ENCODE results near the gene TJP1.

TJP1 gene

DNA sequence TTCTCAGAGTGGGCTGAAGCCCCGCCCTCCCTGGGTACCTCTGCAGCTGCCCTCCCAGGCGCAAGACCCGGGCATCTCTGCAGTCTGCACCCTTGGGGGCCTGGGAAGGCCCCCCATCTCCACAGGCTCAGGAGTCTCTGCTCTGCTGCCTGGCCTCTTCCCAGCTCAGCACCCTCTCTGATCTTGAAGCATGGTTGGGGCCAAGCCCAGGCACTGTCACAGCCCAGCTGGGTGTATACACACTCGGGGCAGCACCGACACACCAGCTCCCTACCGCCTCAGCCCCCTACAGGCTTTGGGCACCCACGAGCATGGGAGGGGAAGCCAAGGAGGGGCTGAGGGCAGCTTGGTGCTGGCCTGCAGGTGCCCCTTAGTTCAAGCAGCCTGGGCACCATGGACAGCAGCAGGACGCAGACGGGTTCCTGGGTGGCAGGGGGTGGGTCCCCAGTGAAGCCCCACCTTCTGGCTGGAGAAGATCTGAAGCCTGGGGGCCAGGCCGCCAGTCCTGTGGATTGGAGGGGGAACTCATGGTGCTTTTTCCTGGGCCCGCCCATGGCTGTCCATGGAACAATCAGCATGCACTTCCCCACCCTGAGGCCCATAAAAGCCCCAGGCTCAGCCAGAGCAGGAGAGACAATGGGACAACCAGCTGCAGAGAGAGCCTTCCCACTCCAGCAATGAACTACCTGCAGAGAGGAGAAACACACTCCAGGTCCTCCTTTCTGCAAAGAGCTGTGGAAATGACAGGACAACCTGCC is 170.6 kb downstream of the TJP1 start:
- DNase-seq = no peak

Data from NCI-H526 treated with DMSO at 0.1 percent for 48 hours (cell line).